Measurements from ENCODE around the gene PCDHA1. TPM values are rescaled to one million over a fixed set of nuclear protein-coding genes. Genes with fewer than 3 reads are reported as not detected.

PCDHA1 gene
- total and polyA plus RNA-seq, 2 donors (not counting 3 experiments of a cell fraction or from before 2014, with no cell fraction given) = 0.04 TPM; not detected in 1

GRCh38 chr5:141031006-141031405, 245.1 kb downstream of the PCDHA1 start:
- Histone ChIP-seq H4K20me1 (replicated peaks; ENCODE audit: control insufficient read depth, extremely low read depth, insufficient read depth, low read length) (no peaks in the 10 kb centered on the region), H3K4me1 (ENCODE audit: control insufficient read depth, extremely low read depth, insufficient read depth, low read length) (no peaks in the 10 kb centered on the region), H3K9me1 (replicated peaks; ENCODE audit: control insufficient read depth, extremely low read depth, insufficient read depth, low read length) (no peaks in the 10 kb centered on the region), H3K4me2 (ENCODE audit: insufficient read depth, low read length) (no peak overlapping the region), H3K4me3 (replicated peaks in 1 of 3; ENCODE audit: insufficient read depth in 1 of 3, low read depth in 1 of 3, low read length in 3 of 3) (no peak overlapping the region), H3K79me2 (ENCODE audit: control insufficient read depth, insufficient read depth, low read length) (no peaks in the 10 kb centered on the region), H3K27ac (ENCODE audit: insufficient read depth, low read depth, low read length) (no peak overlapping the region), H3K27me3 (ENCODE audit: control insufficient read depth in 2 of 2, insufficient read depth in 2 of 2, low read length in 2 of 2) (no peaks in the 10 kb centered on the region), H2AFZ (ENCODE audit: low read depth, low read length) (no peak overlapping the region), H3K9me3 (replicated peaks; ENCODE audit: control insufficient read depth, insufficient read depth, low read length) (no peaks in the 10 kb centered on the region), H3K36me3 (ENCODE audit: control insufficient read depth in 2 of 2, extremely low read depth in 1 of 2, insufficient read depth in 2 of 2, low read length in 2 of 2) (no peaks in the 10 kb centered on the region), H3K9ac (replicated peaks; ENCODE audit: extremely low read depth, insufficient read depth, low read length) (no peak overlapping the region)
- FAIRE-seq (no peak), DNase-seq (ENCODE audit: low read depth, low spot score) (no peak)
- no peak for TF ChIP-seq GATA2 (IDR thresholded peaks at IDR 0.05; ENCODE audit: insufficient read depth, insufficient read length, low read depth, low read length)
- intact Hi-C loops (cut with micrococcal nuclease) = no loop called here
- dilution Hi-C loops (cut with MboI; ENCODE audit: extremely low pct_ligation_motif_present, low sequenced_read_pairs) = no loop called here
- no TSS peak for BruUV-seq (replicated peaks)
- ChIA-PET POLR2A (no interaction called here), CTCF (no interaction called here)

GRCh38 chr5:141032626-141033025, 246.7 kb downstream of the PCDHA1 start:
- no peak for DNase-seq (ENCODE audit: low read depth, low spot score)
- no peaks in the 10 kb centered on the region for H3K79me2 ChIP-seq (ENCODE audit: control insufficient read depth, insufficient read depth, low read length)
- H3K9me3 ChIP-seq (replicated peaks; ENCODE audit: control insufficient read depth, insufficient read depth, low read length) = no peaks in the 10 kb centered on the region
- H3K4me3 ChIP-seq (replicated peaks in 1 of 3; ENCODE audit: insufficient read depth in 1 of 3, low read depth in 1 of 3, low read length in 3 of 3) = no peak overlapping the region
- POLR2A ChIA-PET = no interaction called here
- H3K27me3 ChIP-seq (ENCODE audit: control insufficient read depth in 2 of 2, insufficient read depth in 2 of 2, low read length in 2 of 2) = no peaks in the 10 kb centered on the region
- no peaks in the 10 kb centered on the region for H3K4me1 ChIP-seq (ENCODE audit: control insufficient read depth, extremely low read depth, insufficient read depth, low read length)
- no peak overlapping the region for H3K27ac ChIP-seq (ENCODE audit: insufficient read depth, low read depth, low read length)
- no peak for FAIRE-seq
- TF ChIP-seq CTCF (IDR thresholded peaks at IDR 0.05; ENCODE audit: extremely low read depth in 1 of 2, insufficient read depth in 1 of 2, low read depth in 1 of 2, low read length in 2 of 2) = no peak
- TF ChIP-seq JUN (IDR thresholded peaks at IDR 0.05; ENCODE audit: borderline replicate concordance, insufficient read depth, insufficient read length, low read depth) = no peak
- TF ChIP-seq POLR2AphosphoS5 (IDR thresholded peaks at IDR 0.05; ENCODE audit: insufficient read depth, low read depth, low read length) = no peak
- TF ChIP-seq MYC (IDR thresholded peaks at IDR 0.05; ENCODE audit: low read depth, low read length) = no peak
- no peak for TF ChIP-seq EZH2 (IDR thresholded peaks at IDR 0.05; ENCODE audit: borderline replicate concordance, low read depth, low read length, severe bottlenecking)
- no peak for TF ChIP-seq POLR2A (IDR thresholded peaks at IDR 0.05; ENCODE audit: low read depth, low read length)
- TF ChIP-seq, protein P1, sequence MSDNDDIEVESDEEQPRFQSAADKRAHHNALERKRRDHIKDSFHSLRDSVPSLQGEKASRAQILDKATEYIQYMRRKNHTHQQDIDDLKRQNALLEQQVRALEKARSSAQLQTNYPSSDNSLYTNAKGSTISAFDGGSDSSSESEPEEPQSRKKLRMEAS (IDR thresholded peaks at IDR 0.05; ENCODE audit: insufficient read depth, insufficient read length) = no peak
- TF ChIP-seq FOS (IDR thresholded peaks at IDR 0.05; ENCODE audit: borderline replicate concordance, insufficient read depth, low read length) = no peak
- no peak for TF ChIP-seq GATA2 (IDR thresholded peaks at IDR 0.05; ENCODE audit: insufficient read depth, insufficient read length, low read depth, low read length)
- H3K36me3 ChIP-seq (ENCODE audit: control insufficient read depth in 2 of 2, extremely low read depth in 1 of 2, insufficient read depth in 2 of 2, low read length in 2 of 2) = no peaks in the 10 kb centered on the region
- no peak overlapping the region for H2AFZ ChIP-seq (ENCODE audit: low read depth, low read length)
- CTCF ChIA-PET = interaction anchor here (0.6 kb wide), 1 partner anchor 15 kb away, joined by 3 read pairs; no protein-coding TSS in a partner anchor
- H4K20me1 ChIP-seq (replicated peaks; ENCODE audit: control insufficient read depth, extremely low read depth, insufficient read depth, low read length) = no peaks in the 10 kb centered on the region
- no peak overlapping the region for H3K9ac ChIP-seq (replicated peaks; ENCODE audit: extremely low read depth, insufficient read depth, low read length)
- dilution Hi-C loops (cut with MboI; ENCODE audit: extremely low pct_ligation_motif_present, low sequenced_read_pairs) (no loop called here), intact Hi-C loops (cut with micrococcal nuclease) (no loop called here)
- BruUV-seq (replicated peaks) = no TSS peak
- no peak overlapping the region for H3K4me2 ChIP-seq (ENCODE audit: insufficient read depth, low read length)
- no peaks in the 10 kb centered on the region for H3K9me1 ChIP-seq (replicated peaks; ENCODE audit: control insufficient read depth, extremely low read depth, insufficient read depth, low read length)
